Inflammatory macrophage treated with lipopolysaccharide for 1 hour (primary cell): ENCODE results near the gene P4HA1.

Experiments used
- DNase-seq, 2 donors: peaks; one replicate each; pipeline ENCODE4 v3.0.0-alpha.2; 2020 to 2022

The P4HA1 gene

DNA sequence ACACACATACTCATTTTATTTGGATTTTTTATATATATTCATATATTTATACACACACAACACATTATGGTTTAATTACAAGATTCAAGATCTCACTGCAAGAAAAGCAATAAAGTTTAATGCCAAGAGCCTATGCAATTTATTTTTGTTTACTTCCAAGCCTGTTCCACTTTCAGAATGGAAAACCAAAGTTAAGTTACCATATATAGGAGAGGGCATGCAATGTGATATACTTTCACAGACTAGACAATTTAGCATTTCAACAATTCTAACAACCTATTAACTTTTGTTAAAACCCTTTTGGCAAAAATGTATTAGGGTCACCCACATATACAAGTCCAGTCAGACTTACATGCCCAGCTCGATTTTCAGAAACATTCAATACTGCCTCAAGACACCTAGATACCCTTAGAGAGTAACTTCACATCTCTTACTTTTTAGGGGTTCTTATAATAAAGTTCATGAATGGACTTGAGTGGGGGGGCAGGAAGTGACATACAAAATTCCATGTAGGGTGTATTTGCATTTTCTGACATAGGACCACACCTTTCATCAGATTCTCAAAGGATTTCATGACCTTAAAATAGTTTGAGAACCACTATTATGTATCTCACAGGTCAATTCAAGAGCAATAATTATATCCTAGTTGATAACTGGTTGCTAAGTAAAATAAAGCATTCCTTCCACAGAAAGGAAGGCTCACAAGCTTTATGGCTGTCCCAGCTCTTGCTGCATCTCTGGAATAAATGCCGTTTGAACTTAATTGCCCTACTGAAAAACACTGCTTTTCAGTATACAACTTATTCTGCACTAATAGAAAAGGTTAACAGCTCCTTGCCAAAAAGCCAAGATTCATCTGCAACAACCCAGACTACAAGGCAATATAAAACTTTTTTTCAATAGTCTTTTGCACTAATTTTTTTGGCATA, 2.5 kb downstream of the P4HA1 start:
- DNase-seq, result peak; percentile 36 to 52

DNA sequence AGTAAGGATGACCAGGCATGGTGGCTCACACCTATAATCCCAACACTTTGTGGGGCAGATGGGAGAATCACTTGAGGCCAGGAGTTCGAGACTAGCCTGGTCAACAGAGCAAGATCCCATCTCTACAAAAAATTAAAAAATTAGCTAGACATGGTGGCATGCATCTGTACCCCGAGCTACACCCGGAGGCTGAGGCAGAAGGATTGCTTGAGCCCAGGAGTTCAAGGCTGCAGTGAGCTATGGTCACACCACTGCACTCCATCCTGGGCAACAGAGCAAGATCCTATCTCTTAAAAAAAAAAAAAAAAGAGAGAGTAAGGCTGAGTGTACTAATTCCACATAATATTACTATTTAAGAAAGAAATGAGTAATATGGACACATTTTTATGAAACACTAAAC, 3.8 kb downstream of the P4HA1 start:
- no peak for DNase-seq

DNA sequence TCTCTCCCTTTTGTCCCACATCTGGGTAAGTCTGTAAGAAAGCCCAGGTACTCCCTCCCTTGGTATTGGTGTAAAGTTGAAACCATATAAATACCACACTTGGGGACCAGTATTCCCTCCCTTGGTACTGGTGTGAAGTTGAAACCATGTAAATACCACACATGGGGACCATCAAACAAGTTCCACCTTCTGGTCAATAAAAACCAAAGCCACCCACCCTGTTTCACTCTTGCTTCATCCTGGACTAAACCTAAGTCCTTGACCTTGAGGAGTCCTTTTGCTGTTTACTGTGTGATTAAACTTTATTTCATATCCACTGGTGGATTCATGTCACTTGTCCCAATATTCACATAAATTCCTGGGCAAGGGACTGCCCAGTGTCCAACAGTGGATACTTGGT, 8.4 kb downstream of the P4HA1 start:
- DNase-seq, result peak; percentile 24 to 54

DNA sequence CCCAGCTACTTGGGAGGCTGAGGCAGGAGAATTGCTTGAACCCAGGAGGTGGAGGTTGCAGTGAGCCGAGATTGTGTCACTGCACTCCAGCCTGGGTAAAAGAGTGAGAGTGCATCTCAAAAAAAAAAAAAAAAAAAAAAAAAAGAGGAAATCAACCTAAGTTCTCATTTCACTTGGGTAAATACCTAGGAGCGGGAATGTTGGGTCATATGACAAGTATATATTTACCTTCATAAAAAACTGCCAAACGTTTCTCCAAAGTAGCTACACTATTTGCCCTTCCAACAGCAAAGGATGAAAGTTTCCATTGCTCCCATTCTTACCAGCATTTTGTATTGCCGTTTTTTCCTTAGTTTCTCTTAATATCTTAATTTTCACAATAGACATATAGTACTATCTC, 9.8 kb downstream of the P4HA1 start:
- DNase-seq, result no peak

DNA sequence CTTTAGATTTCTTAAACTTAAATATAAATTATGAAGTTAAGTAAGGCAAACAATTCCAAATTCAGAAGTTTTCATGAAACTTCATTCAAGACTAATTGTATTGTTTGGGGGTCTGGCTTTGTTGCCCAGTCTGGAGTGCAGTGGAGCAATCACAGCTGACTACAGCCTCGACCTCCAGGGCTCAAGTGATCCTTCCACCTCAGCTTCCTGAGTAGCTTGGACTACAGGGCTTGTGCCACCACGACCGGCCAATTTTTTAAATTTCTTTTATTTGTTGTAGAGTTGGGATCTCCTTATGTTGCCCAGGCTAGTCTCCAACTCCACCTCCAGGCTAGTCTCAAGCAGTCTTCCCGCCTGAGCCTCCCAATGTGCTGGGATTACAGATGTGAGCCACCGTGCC, 12.5 kb downstream of the P4HA1 start:
- no peak for DNase-seq

DNA sequence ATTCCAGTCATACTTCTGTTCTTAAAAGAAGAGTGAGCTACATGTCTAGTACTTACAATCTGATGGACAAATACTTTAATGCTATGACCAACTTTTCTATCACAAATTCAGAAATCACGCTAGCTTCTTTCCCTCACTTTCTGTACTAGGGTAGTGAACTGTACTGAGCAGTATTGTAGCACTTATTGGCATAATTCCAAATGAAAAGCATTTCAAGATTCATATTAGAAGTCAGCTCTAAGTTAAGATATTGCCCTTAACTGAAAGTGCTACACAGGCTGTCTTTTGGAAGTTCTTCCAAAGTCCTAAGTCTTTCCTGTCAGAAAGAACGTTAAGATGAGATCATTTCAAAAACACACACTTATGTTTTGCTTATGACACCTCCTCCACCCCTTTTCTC, 13.4 kb downstream of the P4HA1 start:
- DNase-seq, result no peak

DNA sequence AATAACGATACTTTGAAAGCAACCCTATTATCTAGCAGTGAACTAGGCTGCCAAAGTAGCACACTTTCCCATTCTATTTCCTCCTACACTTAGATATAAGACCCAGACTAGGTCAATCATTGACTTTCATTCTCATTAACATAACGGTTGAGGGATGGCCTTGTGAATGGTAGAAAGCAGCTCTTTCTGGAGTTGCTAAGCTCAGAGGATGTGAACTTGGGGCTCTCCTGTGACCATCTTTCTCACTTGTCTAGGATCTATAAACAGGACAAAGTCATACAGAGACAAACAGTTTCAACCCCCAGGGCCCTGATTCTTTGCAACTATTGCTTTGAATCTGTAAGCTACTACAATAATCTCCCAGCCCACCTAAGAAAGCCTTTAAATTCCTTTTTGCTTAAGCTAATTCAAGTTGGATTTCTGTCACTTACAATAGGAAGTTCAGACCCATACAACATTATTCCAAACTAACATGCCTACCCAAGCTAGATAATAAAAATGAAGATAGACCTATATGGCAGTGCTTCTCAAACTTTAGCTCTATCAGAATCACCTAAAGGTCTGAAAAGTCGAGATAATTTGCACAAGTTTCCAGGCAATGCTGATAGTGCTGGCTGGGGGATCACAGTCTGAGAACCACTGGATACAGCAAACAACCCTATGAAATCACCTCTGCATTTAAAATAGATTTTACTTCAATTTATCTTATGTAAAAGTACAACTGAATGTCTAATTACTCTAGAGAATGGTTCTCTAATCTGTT, 16.7 kb downstream of the P4HA1 start:
- DNase-seq, result no peak

DNA sequence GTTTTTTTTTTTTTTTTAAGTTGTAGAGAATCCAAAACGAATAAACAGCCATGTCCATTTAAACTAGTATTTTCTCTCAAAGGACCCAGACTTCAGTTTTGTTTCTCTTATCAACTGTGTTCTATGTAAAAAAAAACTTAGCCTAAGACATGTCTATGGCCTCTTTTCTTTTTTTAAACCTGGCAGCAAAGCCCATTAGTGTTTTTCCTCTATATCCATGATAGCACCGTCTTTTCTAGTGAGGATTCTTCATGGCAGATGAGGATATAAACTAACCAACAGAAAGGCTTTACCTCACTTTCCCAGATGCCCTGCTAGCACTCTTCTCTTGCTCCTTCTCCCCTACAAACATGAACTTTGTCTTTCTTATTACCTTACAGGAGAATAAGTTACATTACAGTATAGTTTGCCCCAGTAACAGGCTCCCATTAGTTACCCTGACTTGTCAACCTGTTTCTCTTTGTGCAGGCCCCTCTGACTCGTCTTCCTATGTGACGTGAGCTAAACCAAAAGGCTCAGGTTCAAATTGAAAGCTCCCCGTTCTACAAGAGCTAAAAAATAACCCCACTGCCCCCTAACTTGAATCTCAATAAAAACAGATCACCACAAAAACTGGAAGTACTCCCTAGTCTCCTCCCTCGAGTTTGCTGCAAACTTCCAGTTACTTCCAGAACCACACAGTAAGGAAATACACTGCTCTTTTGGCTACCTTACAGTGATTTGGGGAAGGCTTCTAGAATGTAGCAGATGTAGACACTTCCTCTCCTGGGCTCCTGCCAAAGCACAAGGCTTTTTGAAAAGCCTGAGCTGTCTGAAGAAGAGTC, 20.1 kb downstream of the P4HA1 start:
- DNase-seq, result peak; percentile 28 to 33

DNA sequence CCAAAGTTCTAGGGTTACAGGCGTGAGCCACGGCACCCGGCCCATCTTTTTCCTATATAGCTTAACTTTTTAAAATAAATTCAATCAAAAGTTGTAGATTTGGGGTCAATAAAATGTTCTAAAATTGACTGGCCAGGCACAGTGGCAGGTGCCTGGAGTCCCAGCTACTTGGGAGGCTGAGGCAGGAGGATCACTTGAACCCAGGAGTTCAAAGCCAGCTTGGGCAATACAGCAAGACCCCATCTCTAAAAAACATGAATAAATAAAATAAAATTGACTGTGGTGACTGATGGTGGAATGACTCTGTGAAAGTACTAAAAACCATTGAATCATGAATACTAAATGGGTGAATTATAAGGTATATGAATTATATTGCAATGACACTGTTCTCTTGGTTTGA, 20.8 kb downstream of the P4HA1 start:
- no peak for DNase-seq

DNA sequence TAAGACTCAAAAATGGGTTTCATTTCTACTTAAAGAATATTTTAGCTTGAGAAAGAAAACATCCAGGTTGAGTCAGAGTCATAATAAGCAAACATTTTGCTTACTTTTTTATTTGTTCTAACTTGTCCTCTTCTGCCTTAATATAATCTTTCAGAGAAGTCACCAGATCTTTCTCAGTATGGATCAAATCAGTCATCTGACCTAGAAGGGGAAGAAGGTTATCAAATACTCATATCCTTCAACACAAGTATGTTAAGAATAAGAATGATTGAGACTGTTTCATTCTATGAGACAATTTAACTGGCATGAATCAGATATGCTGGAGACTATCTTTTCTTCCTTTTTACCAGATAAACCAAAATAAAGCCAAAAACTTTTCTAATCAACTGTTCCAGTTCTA, 23.0 kb downstream of the P4HA1 start:
- DNase-seq, result no peak

DNA sequence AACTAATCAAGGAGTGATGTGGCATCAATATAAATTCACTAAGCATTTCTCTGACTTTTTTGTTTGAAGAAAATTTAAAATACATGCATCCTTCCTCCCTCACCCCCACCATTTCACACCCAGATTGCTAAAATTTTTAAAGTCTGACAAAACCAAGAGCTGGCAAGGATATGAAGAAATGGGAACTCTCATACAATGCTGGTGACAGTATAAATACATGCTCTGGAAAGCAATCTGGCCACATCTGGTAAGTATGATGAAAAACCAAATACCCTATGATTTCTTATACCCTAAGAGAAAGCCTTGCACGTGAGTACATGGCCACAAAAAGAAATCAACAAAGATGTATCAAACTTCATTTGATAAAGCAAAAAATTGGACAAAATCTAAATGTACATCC, 31.2 kb downstream of the P4HA1 start:
- no peak for DNase-seq

DNA sequence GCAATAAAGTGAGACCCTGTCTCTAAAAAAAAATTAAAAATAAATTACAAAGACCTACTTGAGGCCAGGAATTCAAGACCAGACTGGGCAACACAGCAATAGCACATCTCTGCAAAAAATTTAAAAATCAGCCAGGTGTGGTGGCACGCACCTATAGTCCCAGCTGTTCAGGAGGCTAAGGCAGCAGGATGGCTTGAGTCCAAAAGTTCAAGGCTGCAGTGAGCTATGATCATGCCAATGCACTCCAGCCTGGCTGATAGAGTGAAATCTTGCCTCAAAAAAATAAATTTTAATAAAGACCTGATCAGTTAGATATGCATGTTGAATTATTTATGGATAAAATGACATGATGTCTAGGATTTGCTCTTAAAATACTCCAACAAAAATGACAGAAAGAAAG, 34.9 kb downstream of the P4HA1 start:
- DNase-seq, result no peak

DNA sequence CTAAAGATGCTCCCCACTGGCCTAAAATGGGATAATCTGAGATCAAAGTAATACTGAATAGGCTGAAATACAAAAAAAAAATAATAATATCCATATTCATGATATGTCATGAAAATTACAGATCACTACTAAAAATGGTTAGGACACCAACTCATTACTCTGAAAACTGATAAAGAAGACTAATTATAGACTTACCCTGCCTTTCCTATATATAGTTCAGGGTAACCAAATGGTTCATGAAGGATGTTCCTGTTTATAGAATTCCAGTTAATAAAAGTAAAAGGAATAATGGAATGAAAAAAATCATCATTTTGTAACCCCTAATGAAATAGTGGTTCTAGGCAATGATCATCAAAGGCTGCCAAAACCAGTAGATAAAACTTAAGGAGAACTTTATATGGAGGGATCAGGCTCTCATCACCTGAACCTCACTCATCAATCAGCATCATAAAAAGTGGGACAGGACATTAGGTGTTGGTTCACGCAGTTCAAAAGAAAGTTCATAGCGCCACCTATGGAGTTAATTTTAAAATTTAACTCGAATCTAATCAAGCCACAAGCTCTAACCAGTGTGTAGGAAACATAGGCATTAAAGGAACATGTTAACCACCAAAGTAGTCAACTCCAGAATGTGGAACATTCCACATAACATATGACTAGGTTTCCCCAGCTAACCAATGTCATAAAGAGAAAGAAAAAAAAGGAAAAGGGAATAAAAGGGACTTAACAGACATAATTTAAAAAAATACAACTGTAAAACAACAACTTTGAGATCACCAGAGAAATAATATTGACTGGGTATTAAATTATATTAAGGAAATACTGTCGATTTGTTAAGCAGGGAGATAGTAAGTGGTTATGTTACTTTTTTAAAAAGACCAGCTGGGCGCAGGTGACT, 35.7 kb downstream of the P4HA1 start:
- DNase-seq, result peak; percentile 11 to 42

DNA sequence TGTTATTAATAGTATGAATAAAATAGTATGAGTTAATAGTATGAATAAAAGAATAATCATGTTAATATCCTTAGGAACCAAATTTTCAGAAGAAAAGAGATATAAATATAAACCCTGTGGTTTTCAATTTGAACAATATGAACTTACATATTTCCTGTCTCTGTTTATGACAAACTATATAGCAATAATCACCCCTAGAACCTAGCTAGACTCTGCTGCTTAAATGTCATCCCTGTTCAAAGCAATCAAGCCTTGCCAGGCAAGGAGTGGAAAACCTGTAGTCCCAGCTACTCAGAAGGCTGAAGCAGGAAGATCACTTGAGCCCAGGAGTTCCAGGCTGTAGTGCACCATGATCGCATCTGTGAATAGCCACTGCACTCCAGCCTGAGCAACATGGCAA, 36.5 kb downstream of the P4HA1 start:
- no peak for DNase-seq

DNA sequence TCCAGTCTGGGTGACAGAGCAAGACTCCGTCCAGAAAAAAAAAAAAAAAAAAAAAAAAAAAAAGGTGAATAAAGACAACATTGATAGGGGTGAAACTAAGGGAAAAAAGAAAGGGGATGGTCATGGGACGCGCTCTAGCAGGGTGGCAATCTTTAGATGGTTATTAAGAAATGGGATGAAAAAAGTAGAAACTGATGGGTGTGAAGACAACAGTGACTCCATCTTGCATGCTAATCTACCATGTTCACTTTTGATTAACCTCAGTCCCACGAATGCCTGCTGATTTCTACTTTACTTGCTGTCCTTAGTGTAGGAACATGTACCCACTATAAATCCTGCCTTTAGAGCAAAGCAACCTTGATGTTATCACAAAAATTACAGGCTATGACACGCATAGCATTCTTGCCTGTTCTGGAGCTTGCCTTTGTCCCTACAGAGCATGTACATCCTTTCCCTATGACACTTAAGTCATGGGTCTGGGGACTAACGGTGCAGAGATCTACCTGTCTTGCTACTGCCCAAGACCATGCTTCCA, 38.5 kb downstream of the P4HA1 start:
- DNase-seq, result no peak

DNA sequence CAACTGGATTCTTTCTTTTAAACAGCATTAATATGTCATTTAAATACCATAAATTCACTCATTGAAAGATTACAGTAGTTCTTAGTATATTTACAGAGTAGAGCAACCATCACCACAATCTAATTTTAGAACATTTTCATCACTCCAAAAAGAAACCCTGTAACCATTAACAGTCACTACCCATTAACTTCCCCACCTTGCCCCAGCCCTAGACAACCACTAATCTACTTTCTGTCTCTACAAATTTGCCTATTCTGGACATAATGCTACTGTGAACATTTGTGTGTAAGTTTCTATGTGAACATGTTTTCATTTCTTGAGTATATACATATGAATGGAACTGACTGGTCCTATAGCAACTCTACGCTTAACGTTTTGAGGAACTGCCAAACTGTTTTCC, 42.4 kb downstream of the P4HA1 start:
- DNase-seq, result no peak

DNA sequence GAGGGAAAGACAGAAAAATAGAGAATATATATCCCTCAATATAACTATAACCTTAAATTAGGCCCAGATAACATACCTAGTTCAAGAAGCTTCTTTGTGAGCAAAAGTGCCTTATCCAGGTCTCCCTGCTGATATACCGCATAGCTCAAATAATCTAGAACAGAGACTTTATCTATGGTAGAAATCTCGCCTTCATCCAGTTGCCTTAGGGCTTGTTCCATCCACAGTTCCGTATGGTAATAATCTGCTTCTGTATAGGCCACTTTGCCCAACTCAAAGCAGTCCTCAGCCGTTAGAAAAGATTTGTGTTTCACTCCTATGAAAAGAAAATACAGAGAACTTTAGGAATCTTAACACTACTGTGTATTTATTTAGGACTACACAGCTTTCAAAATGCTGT, 43.4 kb downstream of the P4HA1 start:
- no peak for DNase-seq

DNA sequence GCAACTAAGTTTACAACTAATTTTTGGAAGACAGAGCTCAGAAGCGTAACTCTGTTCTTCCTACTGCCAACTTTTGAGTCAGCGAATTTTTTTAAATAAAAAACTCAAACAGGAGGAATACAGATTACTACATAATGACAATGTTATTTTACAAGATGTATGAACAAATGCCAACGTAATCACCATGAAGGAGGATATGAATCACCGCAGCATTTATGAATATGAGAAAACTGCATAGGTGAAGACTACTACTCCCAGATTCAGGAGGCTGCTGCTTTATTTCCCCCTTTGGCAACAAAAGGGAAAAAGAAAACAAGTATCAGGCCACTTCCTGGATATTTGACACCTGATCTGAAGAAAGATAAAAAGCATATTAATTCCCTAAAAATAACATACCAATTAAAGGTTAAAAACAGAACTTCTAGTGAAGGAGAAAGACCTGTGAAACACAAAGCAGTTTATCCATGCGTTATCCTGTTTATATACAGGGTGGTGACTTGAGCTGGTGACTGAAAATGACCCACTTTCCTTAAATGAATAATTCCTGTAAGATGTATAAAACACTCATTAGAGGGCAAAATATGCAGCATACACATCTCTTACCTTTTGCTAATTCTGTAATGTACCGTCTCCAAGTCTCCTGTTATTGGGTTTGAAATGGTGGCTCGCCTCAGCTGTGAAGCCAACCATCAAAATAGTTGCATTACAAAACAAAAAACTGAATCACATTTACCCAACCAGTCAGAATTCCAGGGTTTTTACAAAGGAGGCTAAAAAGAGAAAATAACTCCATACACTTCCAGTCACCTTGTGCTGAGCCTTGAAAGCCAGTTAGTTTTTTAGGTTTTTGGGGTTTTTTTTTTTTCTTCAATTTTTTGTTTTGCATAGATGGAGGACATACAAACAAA, 52.0 kb downstream of the P4HA1 start:
- DNase-seq, result no peak

DNA sequence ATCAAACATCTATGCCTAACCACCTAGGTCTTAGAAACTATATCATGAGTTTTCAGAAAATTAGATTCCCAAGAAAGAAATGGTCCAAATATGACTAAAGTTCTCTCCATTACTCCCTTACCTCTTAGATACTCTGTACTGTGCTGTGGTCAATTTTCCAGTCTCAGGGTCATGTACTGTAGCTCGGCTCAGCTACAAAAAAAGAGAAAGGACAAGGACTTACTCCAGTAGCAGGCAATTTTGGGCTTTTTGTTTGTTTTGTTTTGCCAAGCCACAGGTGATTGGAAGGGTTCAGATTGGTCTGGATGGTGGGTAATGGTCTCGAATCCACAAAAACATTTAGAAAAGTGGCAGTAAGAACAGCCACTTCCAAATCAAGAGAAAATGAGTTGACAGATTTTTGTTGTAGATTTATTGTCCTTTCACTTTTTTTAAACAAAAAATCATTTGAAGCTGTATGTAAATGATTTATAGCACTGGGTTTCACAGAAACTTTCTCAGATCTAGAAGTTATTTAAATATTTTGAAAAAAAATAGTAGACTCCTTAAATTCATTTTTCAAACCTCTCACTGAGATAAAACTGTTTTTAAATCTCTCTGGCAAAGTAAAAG, 52.8 kb downstream of the P4HA1 start:
- no peak for DNase-seq

DNA sequence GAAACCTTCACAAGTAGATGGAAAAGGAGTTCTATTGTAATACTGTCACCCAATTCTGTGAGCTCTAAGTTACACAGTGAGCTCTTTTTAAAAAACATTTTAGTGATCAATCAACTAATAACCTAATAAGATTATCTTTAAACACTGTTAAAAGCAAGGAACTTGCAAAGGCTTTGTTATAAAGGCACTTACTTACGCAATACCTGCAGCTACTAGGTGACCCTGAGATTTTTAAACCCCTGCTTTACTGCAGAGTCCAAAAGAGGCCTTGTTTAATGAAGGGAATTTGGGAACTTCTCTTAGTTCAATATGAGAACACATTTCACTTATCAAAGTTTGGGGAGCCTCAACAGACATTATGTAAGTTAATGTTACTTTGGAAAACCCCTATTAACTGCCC, 53.3 kb downstream of the P4HA1 start:
- no peak for DNase-seq
